Activated CD8-positive, alpha-beta memory T cell treated with anti-CD3 and anti-CD28 coated beads for 1 hour (primary cell): Measurements from ENCODE around the gene HSF5.
"Not testable (repeated sequence)": the region's sequence is repeated elsewhere in the genome, so short reads cannot be mapped to it uniquely, and the experiment has no call there.

Source experiments
- DNase-seq, 2 donors: peaks; one replicate each; pipeline ENCODE4 v3.0.0-alpha.2; 2020; ENCODE audit warnings: low read depth in 1 of 2; ENCODE audit errors: extremely low read depth in 1 of 2

HSF5 gene

DNA sequence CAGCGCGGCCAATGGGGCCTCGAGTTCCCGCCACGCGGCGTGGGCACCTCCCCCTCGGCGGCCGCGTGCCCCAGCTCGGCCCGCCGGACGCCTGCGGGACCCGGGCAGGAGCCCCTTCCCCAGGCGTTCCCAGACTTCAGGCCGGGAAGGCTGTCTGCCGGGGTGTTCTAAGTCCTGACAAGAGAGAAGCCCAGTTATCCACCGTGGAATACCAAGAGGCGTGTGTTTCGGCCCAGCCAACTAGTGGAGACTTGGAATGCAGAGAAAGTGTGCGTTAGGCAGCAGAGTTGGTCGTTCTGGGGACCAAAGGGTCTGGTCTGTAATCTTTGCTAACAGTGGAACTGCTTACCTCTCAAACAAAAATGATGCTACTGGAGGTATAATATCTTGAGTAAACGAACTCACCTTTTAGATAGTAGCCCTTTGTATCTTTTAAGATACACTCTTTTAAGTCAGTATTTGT is 251 bp upstream of the HSF5 start:
- DNase-seq = no peak

DNA sequence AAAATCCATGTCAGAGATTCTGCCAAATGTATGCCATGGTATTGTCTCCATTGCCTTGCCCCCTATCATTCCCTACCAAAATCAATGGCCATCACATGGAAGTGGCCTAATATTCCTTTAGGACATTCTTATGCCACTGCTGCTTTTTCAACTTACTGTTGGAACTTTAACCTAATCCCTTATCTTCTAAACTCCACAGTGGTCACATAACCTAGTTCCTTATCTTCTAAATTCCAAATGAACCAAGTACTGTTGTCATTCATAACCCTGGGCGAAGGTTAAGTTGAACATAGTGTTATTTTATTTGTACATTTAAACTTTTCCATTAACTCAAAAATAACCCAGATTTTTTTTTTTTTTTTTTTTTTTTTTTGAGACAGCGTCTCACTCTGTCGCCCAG is 3.6 kb downstream of the HSF5 start:
- DNase-seq = no peak

DNA sequence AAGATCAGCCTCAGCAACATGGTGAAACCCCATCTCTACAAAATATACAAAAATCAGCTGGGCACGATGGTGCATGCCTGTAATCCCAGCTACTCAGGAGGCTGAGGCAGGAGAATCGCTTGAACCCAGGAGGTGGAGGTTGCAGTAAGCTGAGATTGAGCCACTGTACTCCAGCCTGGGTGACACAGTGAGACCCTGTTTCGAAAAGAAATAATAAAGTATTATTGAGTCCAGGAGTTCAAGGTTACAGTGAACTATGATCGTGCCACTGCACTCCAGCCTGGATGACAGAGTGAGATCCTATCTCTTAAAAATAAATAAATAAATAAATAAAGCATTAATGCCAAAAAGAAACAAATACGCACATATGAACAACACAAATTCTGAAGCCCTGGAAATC is 6.4 kb downstream of the HSF5 start:
- DNase-seq = not testable (repeated sequence)

DNA sequence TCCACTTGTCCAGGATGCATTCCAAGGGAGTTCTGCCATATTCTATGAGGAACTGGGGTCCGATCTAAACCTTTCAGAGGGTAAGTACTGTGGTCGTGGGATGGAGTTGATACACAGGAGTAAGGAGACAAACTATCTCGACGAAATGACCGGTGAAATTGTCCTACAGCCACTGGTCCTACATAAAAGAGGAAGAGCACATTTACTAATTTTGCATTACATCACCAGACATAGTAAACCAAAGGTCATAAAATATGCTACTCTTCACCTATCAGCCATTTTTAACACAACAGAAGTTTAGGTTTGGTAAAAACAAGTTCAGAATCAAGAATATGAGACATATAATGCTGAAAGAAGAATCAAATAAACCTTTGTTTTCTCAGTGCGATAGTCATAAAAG is 8.1 kb downstream of the HSF5 start:
- no peak for DNase-seq

DNA sequence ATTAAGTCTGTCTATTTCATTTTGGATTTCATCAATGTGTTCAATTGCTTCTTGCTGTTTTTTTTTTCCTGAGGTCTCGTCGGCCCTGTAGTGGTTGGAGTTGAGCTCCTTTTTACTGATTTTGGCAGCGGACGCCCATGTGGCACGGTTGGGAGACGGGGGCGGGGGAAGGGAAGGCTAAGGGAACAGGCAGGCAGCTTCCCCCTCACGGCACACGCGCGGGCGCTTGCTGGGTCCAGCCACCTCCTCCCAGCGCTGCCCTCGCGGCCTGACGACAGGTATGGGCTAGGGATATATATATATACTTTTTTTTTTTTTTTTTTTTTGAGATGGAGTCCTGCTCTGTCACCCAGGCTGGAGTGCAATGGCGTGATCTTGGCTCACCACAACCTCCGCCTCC is 11.4 kb downstream of the HSF5 start:
- DNase-seq = no peak

DNA sequence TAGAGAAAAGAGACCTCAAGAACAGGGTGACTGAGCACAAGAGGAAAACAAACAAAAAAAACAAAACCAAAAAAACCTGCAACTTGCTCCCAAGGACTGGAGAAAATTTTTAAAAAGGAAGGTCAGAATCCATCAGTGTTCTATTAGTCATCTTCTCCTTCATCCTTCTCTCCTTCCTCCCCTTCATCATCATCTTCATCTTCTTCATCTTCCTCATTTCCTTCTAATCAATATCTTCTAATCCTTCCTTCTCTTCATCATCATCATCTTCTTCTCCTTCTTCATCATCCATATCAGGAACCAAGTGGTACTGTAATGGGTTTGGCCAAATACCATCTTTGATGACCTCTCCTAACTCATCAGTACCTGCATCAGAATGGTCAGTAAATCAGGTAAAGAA is 12.2 kb downstream of the HSF5 start:
- DNase-seq = no peak

DNA sequence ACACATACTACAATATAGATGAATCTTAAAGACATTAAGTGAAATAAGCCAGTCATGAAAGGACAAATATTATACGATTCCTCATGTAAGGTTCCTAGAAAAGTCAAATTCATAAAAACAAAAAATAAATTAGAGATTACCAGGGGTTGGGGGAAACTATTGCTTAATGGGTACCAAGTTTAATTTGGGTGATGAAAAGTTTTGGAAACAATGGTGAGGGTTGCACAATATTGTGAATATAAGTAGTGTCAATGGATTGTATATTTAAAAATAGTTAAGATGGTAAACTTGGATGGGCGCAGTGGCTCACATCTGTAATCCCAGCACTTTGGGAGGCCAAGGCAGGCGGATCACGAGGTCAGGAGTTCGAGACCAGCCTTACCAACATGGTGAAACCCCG is 17.9 kb downstream of the HSF5 start:
- DNase-seq = no peak

DNA sequence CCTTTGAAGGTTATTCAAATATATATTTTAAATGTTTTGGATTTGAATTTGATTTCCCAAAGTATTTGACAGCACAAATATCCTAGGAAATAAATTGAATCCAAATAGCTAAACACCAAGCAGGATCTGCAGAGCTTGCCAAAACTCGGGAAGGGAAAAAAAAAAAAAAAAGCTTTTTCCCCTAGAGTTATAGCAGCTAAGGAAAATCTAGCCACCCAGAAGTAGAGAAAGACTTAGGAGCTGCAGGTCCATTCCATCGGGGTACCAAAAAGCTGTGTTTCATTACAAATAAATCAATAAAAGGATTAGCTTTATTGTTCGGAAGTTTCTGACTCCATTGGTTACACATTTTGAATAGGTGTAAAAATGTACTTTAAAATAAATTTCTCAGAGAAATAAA is 19.3 kb downstream of the HSF5 start:
- no peak for DNase-seq

DNA sequence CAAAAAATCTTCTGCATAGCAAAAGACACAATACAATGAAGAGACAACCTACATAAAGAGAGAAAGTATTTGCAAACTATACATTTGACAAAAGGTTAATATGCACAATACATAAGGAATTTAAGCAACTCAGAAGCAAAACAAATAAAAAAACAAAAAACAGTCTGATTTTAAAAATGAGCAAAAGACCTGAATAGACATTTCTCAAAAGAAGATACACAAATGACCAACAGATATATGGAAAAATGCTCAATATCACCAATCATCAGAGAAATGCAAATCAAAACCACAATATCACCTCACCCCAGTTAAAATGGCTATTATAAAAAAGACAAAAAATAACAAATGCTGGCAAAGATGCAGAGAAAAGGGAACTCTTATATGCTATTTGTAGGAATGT is 32.7 kb downstream of the HSF5 start:
- no peak for DNase-seq

DNA sequence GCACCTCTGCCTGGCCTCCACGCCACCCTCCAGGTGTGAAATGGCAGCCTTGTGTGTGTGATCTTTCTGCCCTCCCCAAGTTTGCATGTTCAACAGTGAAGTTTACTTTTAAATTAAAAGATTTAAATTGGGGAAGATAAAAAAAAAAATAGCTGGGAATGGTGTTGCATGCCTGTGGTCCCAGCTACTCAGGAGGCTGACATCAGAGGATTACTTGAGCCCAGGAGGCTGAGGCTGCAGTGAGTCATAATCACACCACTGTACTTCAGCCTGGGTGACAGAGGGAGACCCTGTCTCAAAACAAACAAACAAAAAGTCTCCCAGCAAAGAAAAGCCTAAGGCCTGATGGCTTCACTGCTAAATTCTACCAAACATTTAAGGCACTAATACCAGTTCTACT is 35.5 kb downstream of the HSF5 start:
- DNase-seq = no peak

DNA sequence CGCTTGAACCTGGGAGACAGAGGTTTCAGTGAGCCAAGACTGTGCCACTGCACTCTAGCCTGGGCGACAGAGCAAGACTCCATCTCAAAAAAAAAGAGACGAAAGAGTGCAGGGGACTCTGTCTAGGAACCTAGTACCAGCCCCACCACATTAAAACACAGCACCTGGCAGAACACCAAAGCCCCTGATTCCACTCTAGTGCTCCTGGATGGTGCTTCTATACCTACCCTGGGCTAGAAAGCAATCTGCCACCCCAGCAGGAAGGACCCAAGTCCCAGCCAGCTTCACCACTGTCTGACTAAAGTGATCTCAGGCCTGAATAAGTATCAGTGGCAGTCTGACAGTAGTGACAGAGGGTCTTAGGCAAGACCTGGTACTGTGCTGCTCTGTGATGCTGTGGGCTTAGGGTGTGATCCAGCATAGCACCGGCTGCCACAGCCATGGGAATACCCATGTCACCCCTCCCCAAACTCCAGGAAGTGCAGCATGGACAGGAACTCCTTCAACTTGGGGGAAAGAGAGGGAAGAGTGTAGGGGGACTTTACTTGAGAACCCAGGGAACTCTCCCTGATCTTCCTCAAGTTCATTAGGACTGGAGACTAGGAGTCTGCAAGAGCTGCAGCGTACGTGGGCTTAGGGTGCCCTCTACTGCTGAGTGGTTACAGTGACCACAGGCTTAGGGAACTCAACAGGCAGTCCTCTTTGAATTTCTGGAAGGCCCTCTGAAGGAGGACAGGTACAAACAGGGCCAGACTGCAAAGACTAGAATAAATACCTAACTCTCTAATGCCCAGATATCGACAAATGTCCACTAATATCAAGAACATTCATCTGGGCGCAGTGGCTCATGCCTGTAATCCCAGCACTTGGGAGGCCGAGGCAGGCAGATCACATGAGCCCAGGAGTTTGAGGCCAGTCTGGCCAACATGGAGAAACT is 40.9 kb downstream of the HSF5 start:
- DNase-seq = peak; percentile 10 to 29

DNA sequence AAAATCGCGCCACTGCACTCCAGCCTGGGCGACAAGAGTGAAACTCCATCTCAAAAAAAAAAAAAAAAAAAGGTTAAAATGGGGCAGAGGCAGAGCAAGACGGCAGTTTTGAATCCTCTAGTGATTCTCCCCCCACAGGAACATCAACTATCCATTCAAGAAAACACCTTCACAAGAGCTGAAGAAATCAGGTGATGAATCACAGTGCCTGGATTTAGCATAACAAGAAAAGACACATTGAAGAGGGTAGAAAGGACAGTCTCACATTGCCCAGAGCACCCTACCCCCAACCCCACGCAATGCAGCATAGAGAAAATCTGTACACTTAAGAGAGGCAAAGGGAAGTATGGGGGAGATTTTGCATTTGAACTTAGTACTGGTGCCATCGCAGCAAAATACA is 42.1 kb downstream of the HSF5 start:
- no peak for DNase-seq

DNA sequence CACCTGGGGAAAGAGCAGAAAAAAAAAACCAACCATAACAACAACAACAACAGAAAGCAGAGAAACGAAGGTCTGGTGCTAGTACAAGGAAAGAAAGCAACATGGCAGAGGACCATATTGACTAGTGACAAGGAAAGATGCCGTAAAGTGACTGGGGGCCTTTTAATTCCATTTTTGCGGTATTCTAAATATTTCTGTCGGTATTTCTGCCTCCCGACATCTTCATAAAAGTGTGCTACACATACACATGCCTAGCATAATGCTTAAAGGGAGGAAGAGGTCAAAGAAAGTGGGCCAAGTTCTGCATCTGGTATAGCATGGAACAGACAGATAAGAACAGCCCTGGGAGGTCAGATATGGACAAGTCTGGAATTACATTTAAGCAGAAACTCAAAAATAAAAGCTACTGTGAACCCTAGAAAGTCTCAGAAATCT is 51.4 kb downstream of the HSF5 start:
- no peak for DNase-seq

DNA sequence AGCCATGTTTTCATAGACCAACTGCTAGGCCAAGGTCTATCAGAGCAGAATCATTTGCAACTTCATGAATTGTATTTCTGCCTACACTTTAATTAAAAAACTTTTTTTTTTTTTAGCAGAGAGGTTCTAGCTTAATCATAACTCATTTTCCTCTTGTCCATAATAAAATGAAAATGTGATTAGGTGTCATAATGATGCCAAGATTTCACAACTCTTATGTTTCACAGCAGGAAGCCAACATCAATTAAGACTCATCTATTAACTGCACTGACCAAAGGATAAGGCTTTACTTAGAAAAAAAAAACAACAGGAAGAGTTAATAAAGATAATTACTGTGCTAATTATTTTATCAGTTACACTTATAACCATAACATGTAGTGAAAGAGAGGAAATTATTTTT is 52.0 kb downstream of the HSF5 start:
- no peak for DNase-seq

DNA sequence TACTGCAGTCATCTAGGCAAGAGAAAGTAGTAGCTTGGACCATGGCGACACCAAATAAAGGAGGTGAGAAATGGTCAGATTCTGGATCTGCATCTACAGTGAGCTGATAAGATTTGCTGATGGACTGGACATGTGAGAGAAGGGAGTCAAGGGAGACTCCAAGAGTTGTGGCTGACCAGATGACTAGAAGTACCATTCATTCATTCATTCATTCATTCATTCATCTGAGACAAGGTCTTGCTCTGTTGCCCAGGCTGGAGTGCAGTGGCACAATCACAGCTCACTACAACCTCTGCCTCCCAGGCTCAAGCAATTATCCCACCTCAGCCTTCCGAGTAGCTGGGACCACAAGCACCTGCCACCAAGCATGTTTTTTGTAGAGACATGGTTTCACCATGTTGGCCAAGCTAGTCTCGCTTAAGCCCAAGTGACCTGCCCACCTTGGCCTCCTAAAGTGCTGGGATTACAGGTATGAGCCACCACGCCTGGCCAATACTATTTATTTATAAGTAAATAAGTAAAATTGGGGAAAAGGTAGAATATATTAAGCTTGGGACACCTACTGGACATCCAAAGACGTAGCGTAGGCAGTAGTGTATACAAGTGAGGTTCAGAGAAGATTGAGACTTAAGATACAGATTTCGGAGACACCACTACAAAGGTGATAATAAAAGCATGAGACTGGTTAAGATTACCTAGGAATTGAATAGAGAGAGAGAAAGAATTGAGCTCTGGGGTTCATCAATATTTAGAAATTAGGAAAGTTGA is 55.2 kb downstream of the HSF5 start:
- DNase-seq = no peak

DNA sequence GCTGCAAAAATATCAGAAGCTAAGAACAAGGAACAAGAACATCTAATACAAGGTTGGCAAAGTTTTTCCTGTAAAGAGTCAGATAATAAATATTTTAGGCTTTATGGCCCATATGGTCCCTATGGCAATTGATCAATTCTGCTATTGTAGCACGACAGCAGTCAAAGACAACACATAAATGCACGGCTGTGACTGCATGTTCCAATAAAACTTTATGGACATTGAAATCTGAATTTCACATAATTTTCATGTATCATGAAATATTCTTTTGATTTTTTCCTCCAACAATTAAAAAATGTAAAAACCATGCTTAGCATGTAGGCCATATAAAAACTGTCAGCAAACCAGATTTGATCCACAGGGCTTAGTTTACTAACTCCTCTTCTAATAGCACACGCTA is 60.4 kb downstream of the HSF5 start:
- DNase-seq = no peak

DNA sequence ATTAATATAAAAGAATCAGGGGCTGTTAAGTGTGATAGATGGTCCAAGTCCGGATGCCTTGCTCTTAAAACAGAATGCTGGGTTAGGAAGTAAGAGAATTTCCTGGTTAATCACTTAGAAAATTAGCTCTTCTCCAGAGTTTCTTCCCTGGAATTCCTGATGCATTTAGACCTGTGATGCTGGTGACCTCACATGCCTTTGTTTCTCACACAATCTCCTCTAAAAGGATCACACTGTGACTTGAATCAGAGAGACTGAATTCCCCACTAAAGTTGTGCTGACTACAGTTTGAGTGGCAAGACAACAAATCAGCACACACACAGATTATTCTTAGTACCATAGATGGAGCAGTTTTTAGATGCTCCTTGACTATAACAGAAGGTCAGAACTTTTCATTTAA is 66.5 kb downstream of the HSF5 start:
- no peak for DNase-seq

DNA sequence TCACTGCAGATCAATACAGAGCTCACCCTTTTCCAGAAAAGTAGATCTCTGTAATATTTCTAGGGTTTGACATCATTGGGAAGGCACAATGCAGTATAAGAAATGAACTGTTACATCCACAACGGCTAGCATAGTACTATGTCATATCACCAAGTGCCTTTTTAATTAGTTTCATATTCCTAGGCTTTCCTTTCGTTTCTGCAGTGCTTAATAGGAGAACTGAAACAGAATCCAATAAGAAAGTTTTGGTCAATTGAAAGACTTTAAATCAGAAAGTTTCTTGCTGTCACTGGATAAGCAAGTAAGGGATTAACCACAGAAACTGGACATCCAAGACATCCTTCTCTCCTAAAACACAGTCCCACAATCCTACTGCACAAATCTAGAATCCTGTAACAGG is 67.4 kb downstream of the HSF5 start:
- no peak for DNase-seq

DNA sequence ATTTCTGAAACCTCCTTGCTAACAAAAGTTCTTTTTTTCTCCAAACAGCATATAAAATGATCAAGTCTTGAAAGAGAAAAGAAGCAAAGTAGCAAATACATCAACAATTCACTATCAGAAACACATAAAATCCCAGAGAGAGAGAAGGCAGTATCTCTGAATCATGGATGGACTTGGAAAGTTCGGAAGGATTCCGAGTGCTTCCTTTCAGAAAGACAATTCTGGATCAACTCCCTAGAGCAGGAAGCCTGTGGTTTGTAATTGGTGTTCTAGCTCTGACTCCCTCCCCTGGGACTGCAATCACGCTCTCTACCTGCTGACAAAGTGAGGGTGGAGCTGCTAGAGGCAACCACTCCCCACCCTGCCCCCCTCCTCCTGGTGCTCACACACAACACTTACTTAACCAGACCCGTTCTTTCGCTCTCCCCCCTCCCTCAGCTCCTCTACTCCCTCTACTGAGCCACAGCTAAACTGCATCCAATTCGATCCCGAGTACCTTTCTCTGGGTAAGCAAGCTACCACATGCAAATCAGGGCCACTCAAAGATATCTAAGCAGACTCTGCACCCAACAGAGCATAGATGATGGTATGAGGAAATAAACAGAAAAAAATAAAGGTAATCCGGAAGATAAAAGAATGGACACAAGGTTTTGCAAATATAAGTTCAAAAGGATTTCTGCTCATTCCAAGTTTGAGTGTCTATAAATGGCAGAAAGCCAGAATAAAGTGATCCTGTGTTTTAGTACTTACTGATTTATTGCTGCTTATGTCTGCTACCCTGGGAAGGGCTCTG is 70.7 kb downstream of the HSF5 start, which contains the start of gene RNF43:
Gene RNF43 (minus strand): TSS at position 235 of the 793 bp plus-strand sequence. CDS start 1,957 bp downstream, outside the sequence.
- DNase-seq = peak; percentile 66 to 70

DNA sequence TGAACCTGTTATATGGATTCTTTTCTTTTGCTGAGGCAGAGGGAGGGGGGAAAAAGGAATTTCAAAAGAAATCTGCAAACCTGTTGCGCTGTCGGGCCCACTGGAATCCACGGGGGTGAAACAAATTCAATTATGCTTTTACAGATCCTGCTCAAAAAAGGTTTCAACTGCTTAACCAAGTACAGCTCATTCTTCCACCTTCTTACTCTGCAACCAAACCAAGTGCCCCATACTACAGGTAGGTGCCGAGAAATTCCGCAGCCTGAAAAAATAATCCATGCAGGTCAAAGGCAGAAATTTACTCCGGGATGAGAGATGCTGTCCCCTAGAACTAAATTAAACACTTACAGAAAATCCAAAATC is 71.3 kb downstream of the HSF5 start:
- DNase-seq = no peak

DNA sequence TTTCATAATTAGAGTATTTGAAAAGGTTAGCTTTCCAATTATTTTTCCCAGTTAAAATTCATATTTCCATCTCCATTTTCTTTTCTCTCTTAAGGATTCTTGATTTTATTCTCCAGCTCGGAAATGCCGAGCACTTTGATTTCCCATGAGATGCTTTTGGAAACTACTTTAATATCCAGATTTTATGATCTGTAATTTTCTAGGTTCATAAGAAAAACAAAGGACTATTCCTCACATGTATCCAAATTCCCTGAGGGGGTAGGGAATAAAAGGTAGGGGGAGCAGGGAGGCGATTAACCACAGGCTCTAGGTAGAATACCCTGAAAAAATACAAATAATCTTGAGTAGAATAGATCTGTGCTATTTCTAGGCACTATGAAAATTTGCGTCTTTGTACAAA is 71.8 kb downstream of the HSF5 start:
- DNase-seq = no peak
